Liver (tissue), 3 donors: Measurements from ENCODE around the gene BNC2.

Experiments used
- EGR1 ChIP-seq, 2 donors: IDR thresholded peaks; 2 replicates each; pipeline ENCODE4 v1.6.1; 2016 to 2018; ENCODE audit warnings: antibody characterized with exemption in 2 of 2, low read depth in 2 of 2
- GABPA ChIP-seq, 2 donors: IDR thresholded peaks in 1 of 2; conservative IDR thresholded peaks in 1 of 2; 2 replicates each; pipeline ENCODE4 v1.6.1; 2016; ENCODE audit warnings: antibody characterized with exemption in 2 of 2, mild to moderate bottlenecking in 1 of 2, moderate library complexity in 1 of 2
- RAD21 ChIP-seq, 2 donors: IDR thresholded peaks; 2 replicates each; pipeline ENCODE4 v1.6.1; 2016; ENCODE audit warnings: antibody characterized with exemption in 2 of 2, mild to moderate bottlenecking in 2 of 2
- SP1 ChIP-seq: IDR thresholded peaks from 2 replicates; pipeline ENCODE4 v1.6.1; 2018; ENCODE audit warnings: antibody characterized with exemption, mild to moderate bottlenecking
- YY1 ChIP-seq: IDR thresholded peaks from 2 replicates; pipeline ENCODE4 v1.6.1; 2016; ENCODE audit warnings: antibody characterized with exemption, mild to moderate bottlenecking
- TF ChIP-seq, protein P1 (sequence below): fragments of 150-350 bp; IDR thresholded peaks from 2 replicates; pipeline ENCODE4 v1.5.1; 2017; ENCODE audit warnings: improper control_type of control experiment, low read depth, low read length; ENCODE audit not compliant: missing input control
- TF ChIP-seq, protein P2 (sequence below): IDR thresholded peaks from 2 replicates; pipeline ENCODE4 v1.6.1; 2016; ENCODE audit warnings: antibody characterized with exemption, mild to moderate bottlenecking
- TF ChIP-seq, protein P3 (sequence below): IDR thresholded peaks from 2 replicates; pipeline ENCODE4 v1.6.1; 2016; ENCODE audit warnings: antibody characterized with exemption
- donor health status: healthy.
- donor health status: healthy.

DNA sequence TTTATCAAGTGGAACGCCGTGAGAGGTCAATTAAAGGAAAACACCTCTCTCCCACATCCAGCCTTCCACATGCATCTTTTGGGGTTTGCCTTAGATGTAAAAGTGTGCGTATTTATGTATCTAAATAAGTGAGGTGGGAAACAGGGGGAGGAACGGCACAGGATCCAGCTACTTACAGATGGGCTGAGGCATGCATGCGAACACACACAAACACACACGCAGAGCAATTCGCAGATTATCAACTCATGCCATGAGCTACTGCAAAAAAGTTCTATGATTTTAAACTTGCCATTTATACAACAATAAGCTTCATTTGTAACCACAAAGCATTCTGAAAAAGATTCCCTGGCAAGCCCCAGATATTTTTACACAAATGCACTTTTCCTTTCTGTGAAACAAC lies 242.1 kb downstream of the BNC2 start:
- TF ChIP-seq GABPA (IDR thresholded peaks at IDR 0.05 in 1 of 2, conservative IDR thresholded peaks at IDR 0.05 in 1 of 2) (no peak), RAD21 (IDR thresholded peaks at IDR 0.05) (no peak), EGR1 (IDR thresholded peaks at IDR 0.05; ENCODE audit: low read depth in 2 of 2) (no peak), YY1 (no peak), SP1 (no peak)
- TF ChIP-seq, protein P1, sequence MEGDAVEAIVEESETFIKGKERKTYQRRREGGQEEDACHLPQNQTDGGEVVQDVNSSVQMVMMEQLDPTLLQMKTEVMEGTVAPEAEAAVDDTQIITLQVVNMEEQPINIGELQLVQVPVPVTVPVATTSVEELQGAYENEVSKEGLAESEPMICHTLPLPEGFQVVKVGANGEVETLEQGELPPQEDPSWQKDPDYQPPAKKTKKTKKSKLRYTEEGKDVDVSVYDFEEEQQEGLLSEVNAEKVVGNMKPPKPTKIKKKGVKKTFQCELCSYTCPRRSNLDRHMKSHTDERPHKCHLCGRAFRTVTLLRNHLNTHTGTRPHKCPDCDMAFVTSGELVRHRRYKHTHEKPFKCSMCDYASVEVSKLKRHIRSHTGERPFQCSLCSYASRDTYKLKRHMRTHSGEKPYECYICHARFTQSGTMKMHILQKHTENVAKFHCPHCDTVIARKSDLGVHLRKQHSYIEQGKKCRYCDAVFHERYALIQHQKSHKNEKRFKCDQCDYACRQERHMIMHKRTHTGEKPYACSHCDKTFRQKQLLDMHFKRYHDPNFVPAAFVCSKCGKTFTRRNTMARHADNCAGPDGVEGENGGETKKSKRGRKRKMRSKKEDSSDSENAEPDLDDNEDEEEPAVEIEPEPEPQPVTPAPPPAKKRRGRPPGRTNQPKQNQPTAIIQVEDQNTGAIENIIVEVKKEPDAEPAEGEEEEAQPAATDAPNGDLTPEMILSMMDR, result no peak
- TF ChIP-seq, protein P2, sequence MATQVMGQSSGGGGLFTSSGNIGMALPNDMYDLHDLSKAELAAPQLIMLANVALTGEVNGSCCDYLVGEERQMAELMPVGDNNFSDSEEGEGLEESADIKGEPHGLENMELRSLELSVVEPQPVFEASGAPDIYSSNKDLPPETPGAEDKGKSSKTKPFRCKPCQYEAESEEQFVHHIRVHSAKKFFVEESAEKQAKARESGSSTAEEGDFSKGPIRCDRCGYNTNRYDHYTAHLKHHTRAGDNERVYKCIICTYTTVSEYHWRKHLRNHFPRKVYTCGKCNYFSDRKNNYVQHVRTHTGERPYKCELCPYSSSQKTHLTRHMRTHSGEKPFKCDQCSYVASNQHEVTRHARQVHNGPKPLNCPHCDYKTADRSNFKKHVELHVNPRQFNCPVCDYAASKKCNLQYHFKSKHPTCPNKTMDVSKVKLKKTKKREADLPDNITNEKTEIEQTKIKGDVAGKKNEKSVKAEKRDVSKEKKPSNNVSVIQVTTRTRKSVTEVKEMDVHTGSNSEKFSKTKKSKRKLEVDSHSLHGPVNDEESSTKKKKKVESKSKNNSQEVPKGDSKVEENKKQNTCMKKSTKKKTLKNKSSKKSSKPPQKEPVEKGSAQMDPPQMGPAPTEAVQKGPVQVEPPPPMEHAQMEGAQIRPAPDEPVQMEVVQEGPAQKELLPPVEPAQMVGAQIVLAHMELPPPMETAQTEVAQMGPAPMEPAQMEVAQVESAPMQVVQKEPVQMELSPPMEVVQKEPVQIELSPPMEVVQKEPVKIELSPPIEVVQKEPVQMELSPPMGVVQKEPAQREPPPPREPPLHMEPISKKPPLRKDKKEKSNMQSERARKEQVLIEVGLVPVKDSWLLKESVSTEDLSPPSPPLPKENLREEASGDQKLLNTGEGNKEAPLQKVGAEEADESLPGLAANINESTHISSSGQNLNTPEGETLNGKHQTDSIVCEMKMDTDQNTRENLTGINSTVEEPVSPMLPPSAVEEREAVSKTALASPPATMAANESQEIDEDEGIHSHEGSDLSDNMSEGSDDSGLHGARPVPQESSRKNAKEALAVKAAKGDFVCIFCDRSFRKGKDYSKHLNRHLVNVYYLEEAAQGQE, result no peak
- TF ChIP-seq, protein P3, sequence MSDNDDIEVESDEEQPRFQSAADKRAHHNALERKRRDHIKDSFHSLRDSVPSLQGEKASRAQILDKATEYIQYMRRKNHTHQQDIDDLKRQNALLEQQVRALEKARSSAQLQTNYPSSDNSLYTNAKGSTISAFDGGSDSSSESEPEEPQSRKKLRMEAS, result no peak
